Measurements from ENCODE around the gene FAM193B. TPM values are rescaled to one million over a fixed set of nuclear protein-coding genes. Genes with fewer than 3 reads are reported as not detected.

The FAM193B gene
- total RNA-seq, 6 experiments from 2014 or later: 22.1 to 55.4 (median 39.2) TPM

DNA sequence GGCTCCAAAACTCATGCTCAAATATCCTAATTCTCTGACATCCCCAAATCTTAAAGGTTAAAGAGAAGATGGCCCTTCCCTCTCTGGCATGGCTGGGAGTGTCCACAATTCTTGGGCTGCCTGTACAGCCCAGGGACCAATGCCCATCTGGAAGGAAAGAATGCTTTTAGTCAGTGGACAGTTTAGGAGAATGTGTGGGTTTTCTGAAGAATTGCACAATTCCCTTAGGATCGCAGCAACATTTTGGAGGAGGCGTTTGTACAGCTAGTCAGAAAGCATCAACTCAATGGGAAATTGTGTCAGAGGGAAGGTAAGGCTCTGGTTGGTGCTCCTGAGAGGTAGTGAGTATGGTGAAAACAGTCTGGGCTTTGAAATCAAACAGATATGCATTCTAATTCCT lies 15.0 kb downstream of the FAM193B start:
- no peak for DNase-seq
- Histone ChIP-seq H3K4me1 (peaks cover 0 to 10% (median 4%) of the 10 kb centered on the region in 4 donors), H3K27ac (no peak overlapping the region), H3K9me3 (no peaks in the 10 kb centered on the region), H3K27me3 (no peaks in the 10 kb centered on the region), H3K36me3 (peaks cover 0 to 30% (median 4%) of the 10 kb centered on the region in 4 donors), H3K4me3 (no peak overlapping the region)
- WGBS (ENCODE audit: insufficient coverage, low coverage, low lambda C conversion rate, missing lambda C conversion rate): 68% methylated on average over 2 of the region's 2 CpGs
- ATAC-seq: no peak
- TF ChIP-seq POLR2A (IDR thresholded peaks at IDR 0.05): no peak
- TF ChIP-seq, protein P1, sequence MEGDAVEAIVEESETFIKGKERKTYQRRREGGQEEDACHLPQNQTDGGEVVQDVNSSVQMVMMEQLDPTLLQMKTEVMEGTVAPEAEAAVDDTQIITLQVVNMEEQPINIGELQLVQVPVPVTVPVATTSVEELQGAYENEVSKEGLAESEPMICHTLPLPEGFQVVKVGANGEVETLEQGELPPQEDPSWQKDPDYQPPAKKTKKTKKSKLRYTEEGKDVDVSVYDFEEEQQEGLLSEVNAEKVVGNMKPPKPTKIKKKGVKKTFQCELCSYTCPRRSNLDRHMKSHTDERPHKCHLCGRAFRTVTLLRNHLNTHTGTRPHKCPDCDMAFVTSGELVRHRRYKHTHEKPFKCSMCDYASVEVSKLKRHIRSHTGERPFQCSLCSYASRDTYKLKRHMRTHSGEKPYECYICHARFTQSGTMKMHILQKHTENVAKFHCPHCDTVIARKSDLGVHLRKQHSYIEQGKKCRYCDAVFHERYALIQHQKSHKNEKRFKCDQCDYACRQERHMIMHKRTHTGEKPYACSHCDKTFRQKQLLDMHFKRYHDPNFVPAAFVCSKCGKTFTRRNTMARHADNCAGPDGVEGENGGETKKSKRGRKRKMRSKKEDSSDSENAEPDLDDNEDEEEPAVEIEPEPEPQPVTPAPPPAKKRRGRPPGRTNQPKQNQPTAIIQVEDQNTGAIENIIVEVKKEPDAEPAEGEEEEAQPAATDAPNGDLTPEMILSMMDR (IDR thresholded peaks at IDR 0.05): no peak
- intact Hi-C loops (cut with DNase I): no loop called here

- Histone ChIP-seq H3K27me3 (no peaks in the 10 kb centered on the region), H3K4me3 (no peak overlapping the region), H3K27ac (no peak overlapping the region), H3K9me3 (no peaks in the 10 kb centered on the region), H3K36me3 (peaks cover 0 to 31% (median 4%) of the 10 kb centered on the region in 4 donors), H3K4me1 (peaks cover 0 to 16% (median 6%) of the 10 kb centered on the region in 4 donors)
- intact Hi-C loops (cut with DNase I): no loop called here
- DNase-seq: no peak
- WGBS (ENCODE audit: insufficient coverage, low coverage, low lambda C conversion rate, missing lambda C conversion rate): 76% methylated on average over 5 of the region's 10 CpGs
- no peak for ATAC-seq
- TF ChIP-seq, protein P1 (IDR thresholded peaks at IDR 0.05): no peak
- TF ChIP-seq POLR2A (IDR thresholded peaks at IDR 0.05): no peak
Measured at GRCh38 chr5:177538876-177539275, 15.5 kb downstream of the FAM193B start.

GRCh38 chr5:177537389-177538361 lies 16.7 kb downstream of the FAM193B start:
- Histone ChIP-seq H3K27ac (peak overlapping the region in 1 of 3 donors; percentile 20), H3K27me3 (no peaks in the 10 kb centered on the region), H3K36me3 (peaks cover 0 to 37% (median 4%) of the 10 kb centered on the region in 4 donors), H3K9me3 (no peaks in the 10 kb centered on the region), H3K4me1 (peaks cover 0 to 17% (median 6%) of the 10 kb centered on the region in 4 donors), H3K4me3 (no peak overlapping the region)
- TF ChIP-seq, protein P1 (IDR thresholded peaks at IDR 0.05): no peak
- TF ChIP-seq POLR2A (IDR thresholded peaks at IDR 0.05): no peak
- ATAC-seq: peak in 3 of 4 donors; percentile 15 to 74 (median 44)
- WGBS (ENCODE audit: insufficient coverage, low coverage, low lambda C conversion rate, missing lambda C conversion rate): 27% methylated on average over 14 of the region's 15 CpGs
- intact Hi-C loops (cut with DNase I): no loop called here
- peak in 1 of 3 donors; percentile 57 for DNase-seq

GRCh38 chr5:177536386-177536785 lies 18.0 kb downstream of the FAM193B start:
- TF ChIP-seq, protein P1 (IDR thresholded peaks at IDR 0.05): no peak
- no peak for TF ChIP-seq POLR2A (IDR thresholded peaks at IDR 0.05)
- H3K9me3 ChIP-seq: no peaks in the 10 kb centered on the region
- ATAC-seq (no peak), DNase-seq (no peak)
- H3K36me3 ChIP-seq: peaks cover 0 to 43% (median 4%) of the 10 kb centered on the region in 4 donors
- 100% methylated on average over 4 of the region's 10 CpGs for WGBS (ENCODE audit: insufficient coverage, low coverage, low lambda C conversion rate, missing lambda C conversion rate)
- H3K4me3 ChIP-seq: no peak overlapping the region
- H3K27ac ChIP-seq: no peak overlapping the region
- intact Hi-C loops (cut with DNase I): no loop called here
- H3K27me3 ChIP-seq: no peaks in the 10 kb centered on the region
- H3K4me1 ChIP-seq: peaks cover 0 to 17% (median 6%) of the 10 kb centered on the region in 4 donors

Measured in right lobe of liver (tissue), 6 donors.